HepG2 (cell line): ENCODE measurements around the gene LAMA1. TPM values are rescaled to one million over a fixed set of nuclear protein-coding genes. Genes with fewer than 3 reads are reported as not detected.

Experiments used
- ATAC-seq: fragments of 200-7000 bp; cut with Tn5 transposase; 3 replicates; pipeline ENCODE4 v1.9.1; 2020; ENCODE audit warnings: mild to moderate bottlenecking, moderate library complexity
- BruUV-seq: library from RNA; stranded (reverse); fragments of 400-500 nt; replicated peaks from 2 replicates; lab custom pipeline; 2021; lab: Mats Ljungman, UMichigan
- CTCF ChIA-PET: fragments of 300-600 bp; formaldehyde crosslinking; extraction: SDS; loops from one replicate; lab custom pipeline; 2021; ENCODE audit warnings: low total read pairs, inconsistent platforms, low intra/inter-chr PET ratio; lab: Yijun Ruan, JAX
- POLR2A ChIA-PET: fragments of 350-600 bp; sonication (Branson Sonifier 250); formaldehyde crosslinking; loops from one replicate; lab custom pipeline; 2020; ENCODE audit warnings: antibody characterized with exemption, inconsistent platforms; lab: Yijun Ruan, JAX
- DNase-seq: peaks from one replicate; pipeline ENCODE4 v3.0.0-alpha.2; 2015; ENCODE audit warnings: low spot score
- FAIRE-seq: peaks from 3 replicates; lab custom pipeline; 2011; peaks lifted over from hg19 to GRCh38; lab: Jason Lieb, UNC
- H2AFZ ChIP-seq: one replicate; pipeline ENCODE4 v1.6.1; 2011; ENCODE audit warnings: low read length, inconsistent platforms
- H3K27ac ChIP-seq: fragments of 300-600 bp; 3 replicates; pipeline ENCODE4 v1.8.0; 2011; ENCODE audit warnings: mixed run types, mild to moderate bottlenecking, mixed read lengths, low read length, inconsistent platforms; ENCODE audit not compliant: insufficient read depth; ENCODE audit errors: extremely low read length
- H3K27me3 ChIP-seq, 2 experiments: fragments of 200-600 bp in 1 of 2; 2 replicates in 1 of 2; 3 replicates in 1 of 2; pipeline versions ENCODE4 v1.6.0 to v1.8.0; 2011; ENCODE audit warnings: low read length in 2 of 2, mild to moderate bottlenecking in 2 of 2, moderate library complexity in 2 of 2, inconsistent platforms in 1 of 2; ENCODE audit not compliant: insufficient read depth in 2 of 2, control insufficient read depth in 1 of 2
- H3K36me3 ChIP-seq, 2 experiments: fragments of 200-600 bp in 1 of 2; replicated peaks in 1 of 2; 2 replicates in 1 of 2; 3 replicates in 1 of 2; pipeline versions ENCODE4 v1.5.1 to v1.8.0; 2011; ENCODE audit warnings: low read length in 2 of 2, inconsistent platforms in 1 of 2; ENCODE audit not compliant: insufficient read depth in 2 of 2, control insufficient read depth in 1 of 2
- H3K4me1 ChIP-seq: 2 replicates; pipeline ENCODE4 v1.5.1; 2012; ENCODE audit warnings: low read length, inconsistent platforms; ENCODE audit not compliant: insufficient read depth
- H3K4me2 ChIP-seq: 2 replicates; pipeline ENCODE4 v1.6.0; 2011; ENCODE audit warnings: low read depth, low read length, inconsistent platforms
- H3K4me3 ChIP-seq, 3 experiments: fragments of 200-600 bp in 1 of 3; sonication (generic), shearing (Covaris generic) in 1 of 3; replicated peaks in 1 of 3; 2 replicates each; pipeline ENCODE4 v1.5.1; 2011 to 2016; ENCODE audit warnings: low read length in 3 of 3, inconsistent platforms in 2 of 3, low read depth in 2 of 3, mild to moderate bottlenecking in 2 of 3, control low read depth in 1 of 3, mixed read lengths in 1 of 3; ENCODE audit not compliant: insufficient read depth in 1 of 3
- H3K79me2 ChIP-seq: one replicate; pipeline ENCODE4 v1.6.1; 2011; ENCODE audit warnings: low read length, inconsistent platforms; ENCODE audit not compliant: insufficient read depth
- H3K9ac ChIP-seq: 2 replicates; pipeline ENCODE4 v1.6.0; 2011; ENCODE audit warnings: mild to moderate bottlenecking, low read depth, low read length, inconsistent platforms; ENCODE audit not compliant: insufficient read depth
- H3K9me3 ChIP-seq: 2 replicates; pipeline ENCODE4 v1.5.1; 2012; ENCODE audit warnings: mild to moderate bottlenecking, low read length
- H4K20me1 ChIP-seq: 2 replicates; pipeline ENCODE4 v1.6.0; 2011; ENCODE audit warnings: inconsistent platforms, mild to moderate bottlenecking, low read length, moderate library complexity; ENCODE audit not compliant: insufficient read depth
- ATF6 ChIP-seq: sonication (generic); formaldehyde crosslinking; conservative IDR thresholded peaks from 2 replicates; pipeline ENCODE4 v1.4.0; 2020; ENCODE audit warnings: missing genetic modification reagents
- CCDC6 ChIP-seq: sonication (generic); formaldehyde crosslinking; IDR thresholded peaks from 2 replicates; pipeline ENCODE4 v1.8.1; 2022; ENCODE audit warnings: mild to moderate bottlenecking, missing genetic modification reagents, moderate library complexity
- EHMT2 ChIP-seq: fragments of 200-600 bp; sonication (generic); IDR thresholded peaks from 2 replicates; pipeline ENCODE4 v1.7.0; 2017; ENCODE audit warnings: antibody characterized with exemption, low read depth, low read length, borderline replicate concordance
- GATAD2A ChIP-seq: IDR thresholded peaks from 2 replicates; pipeline ENCODE4 v1.6.1; 2016
- GZF1 ChIP-seq: sonication (generic); formaldehyde crosslinking; IDR thresholded peaks from 2 replicates; pipeline ENCODE4 v1.5.1; 2020; ENCODE audit warnings: mild to moderate bottlenecking, missing genetic modification reagents
- KDM3A ChIP-seq: IDR thresholded peaks from 2 replicates; pipeline ENCODE4 v1.6.1; 2018; ENCODE audit warnings: low read depth, missing compliant biosample characterization
- KLF13 ChIP-seq: sonication (generic); formaldehyde crosslinking; IDR thresholded peaks from 2 replicates; pipeline ENCODE4 v1.4.0; 2020; ENCODE audit warnings: mild to moderate bottlenecking, missing genetic modification reagents
- NCOA1 ChIP-seq: sonication (generic); formaldehyde crosslinking; IDR thresholded peaks from 2 replicates; pipeline ENCODE4 v1.9.0; 2021; ENCODE audit warnings: missing genetic modification reagents
- NR2F1 ChIP-seq, 2 experiments: fragments of 450-650 bp in 1 of 2; formaldehyde crosslinking in 1 of 2; IDR thresholded peaks; 2 replicates each; pipeline versions ENCODE4 v1.5.0 to v1.6.1; 2016 to 2020; ENCODE audit warnings: mild to moderate bottlenecking in 1 of 2, missing compliant biosample characterization in 1 of 2, missing genetic modification reagents in 1 of 2, moderate library complexity in 1 of 2
- NR2F2 ChIP-seq: IDR thresholded peaks from 2 replicates; pipeline ENCODE4 v1.6.1; 2012; ENCODE audit warnings: low read depth, inconsistent platforms, borderline replicate concordance
- SALL2 ChIP-seq: sonication (generic); formaldehyde crosslinking; IDR thresholded peaks from 2 replicates; pipeline ENCODE4 v1.8.1; 2023; ENCODE audit warnings: mild to moderate bottlenecking, missing genetic modification reagents, inconsistent platforms
- TFAP4 ChIP-seq: sonication (generic); IDR thresholded peaks from 2 replicates; pipeline ENCODE4 v1.6.1; 2016; ENCODE audit warnings: low read depth, borderline replicate concordance
- ZNF143 ChIP-seq: sonication (generic); formaldehyde crosslinking; IDR thresholded peaks from 2 replicates; pipeline ENCODE4 v1.4.0; 2020; ENCODE audit warnings: missing genetic modification reagents
- ZNF18 ChIP-seq: sonication (generic); formaldehyde crosslinking; IDR thresholded peaks from 2 replicates; pipeline ENCODE4 v1.8.0; 2022; ENCODE audit warnings: mild to moderate bottlenecking, missing genetic modification reagents; ENCODE audit not compliant: insufficient replicate concordance
- ZNF225 ChIP-seq: sonication (generic); formaldehyde crosslinking; IDR thresholded peaks from 2 replicates; pipeline ENCODE4 v1.4.0; 2020; ENCODE audit warnings: mild to moderate bottlenecking, missing genetic modification reagents
- ZNF256 ChIP-seq: sonication (generic); formaldehyde crosslinking; conservative IDR thresholded peaks from 2 replicates; pipeline ENCODE4 v1.4.0; 2020; ENCODE audit warnings: missing genetic modification reagents
- ZNF75D ChIP-seq: sonication (generic); formaldehyde crosslinking; IDR thresholded peaks from 2 replicates; pipeline ENCODE4 v1.8.1; 2023; ENCODE audit warnings: missing genetic modification reagents, mild to moderate bottlenecking, borderline replicate concordance
- WGBS: methylation state at CpG from one replicate; pipeline ENCODE4 v1.1.6; 2017; ENCODE audit warnings: low lambda C conversion rate; 5-methylcytosine and 5-hydroxymethylcytosine counted together
- in situ Hi-C: cut with HindIII; loops from 2 replicates; pipeline ENCODE4 v1.10.0; 2017; ENCODE audit warnings: low pct_unique_long_range_greater_than_20kb; ENCODE audit not compliant: extremely low pct_ligation_motif_present
- intact Hi-C: fragments of 100-400 bp; cut with micrococcal nuclease; formaldehyde crosslinking; loops from one replicate; pipeline ENCODE4 v1.10.0; 2022; ENCODE audit not compliant: unreplicated experiment
- polyA plus RNA-seq, 8 experiments: library from polyadenylated mRNA; depleted of rRNA in 3 of 8; stranded (reverse) in 7 of 8; unstranded in 1 of 8; fragments of >200 nt; fragmentation: Illumina TruSeq in 4 of 8; extraction: Trizol in 4 of 8; gene quantifications; 2 replicates each; pipeline versions ENCODE4 v1.2.1 to v1.2.3, GENCODE V29; 2011 to 2016; ENCODE audit warnings: low read depth in 4 of 8, missing spikeins in 1 of 8, mixed read lengths in 1 of 8; ENCODE audit not compliant: insufficient read depth in 1 of 8
- total RNA-seq, 5 experiments: library from RNA; depleted of rRNA; stranded (reverse); fragments of >200 nt; fragmentation: Illumina TruSeq; extraction: Trizol; gene quantifications; 2 replicates each; pipeline ENCODE4 v1.2.3, GENCODE V29; 2016; ENCODE audit warnings: low read depth in 1 of 5

The LAMA1 gene
- total and polyA plus RNA-seq, 2 of the 13 experiments (the other 11 are each of a cell fraction or from before 2014, with no cell fraction given): 0.05 to 0.44 TPM

- no peak for TF ChIP-seq EHMT2
Measured at GRCh38 chr18:6954501-6954900, 163.1 kb downstream of the LAMA1 start (continued).

- Histone ChIP-seq H3K36me3 (no peaks in the 10 kb centered on the region), H3K9ac (no peak overlapping the region), H3K4me1 (peaks cover 42% of the 10 kb centered on the region), H3K27ac (no peak overlapping the region), H3K4me2 (no peak overlapping the region), H3K9me3 (no peaks in the 10 kb centered on the region), H3K79me2 (no peaks in the 10 kb centered on the region), H3K4me3 (no peak overlapping the region), H3K27me3 (peaks cover 0 to 8% of the 10 kb centered on the region in 2 experiments; a peak in 1 of 5 replicates), H4K20me1 (no peaks in the 10 kb centered on the region), H2AFZ (no peak overlapping the region)
- POLR2A ChIA-PET: no interaction called here
- CTCF ChIA-PET: no interaction called here
- no peak for DNase-seq
- in situ Hi-C loops: no loop called here
- no peak for ATAC-seq
- BruUV-seq: no TSS peak
- 65% methylated on average over 17 of the region's 17 CpGs for WGBS
- TF ChIP-seq TFAP4: no peak
- no peak for TF ChIP-seq NR2F2
- TF ChIP-seq NR2F1 (CRISPR knock-in tag; IDR thresholded peaks at IDR 0.05): no peak
- no peak for TF ChIP-seq GATAD2A
- TF ChIP-seq ZNF18: no peak
- TF ChIP-seq SALL2: no peak
- TF ChIP-seq ZNF75D (CRISPR knock-in tag): no peak
- no peak for TF ChIP-seq ZNF143
- TF ChIP-seq CCDC6: no peak
- no peak for TF ChIP-seq ZNF256 (CRISPR knock-in tag)
- TF ChIP-seq KDM3A (CRISPR knock-in tag): no peak
- no peak for TF ChIP-seq NCOA1 (CRISPR knock-in tag)
- TF ChIP-seq KLF13 (CRISPR knock-in tag): no peak
- TF ChIP-seq GZF1 (CRISPR knock-in tag): no peak
- TF ChIP-seq ZNF225: no peak
- TF ChIP-seq ATF6: no peak
- intact Hi-C loops: no loop called here
- FAIRE-seq: no peak
Measured at GRCh38 chr18:6951336-6952090, 166.1 kb downstream of the LAMA1 start.
